G401.6 (cell line): ENCODE measurements around the gene DNER.

Experiments used
- FAIRE-seq: peaks from 2 replicates; lab custom pipeline; 2012; peaks lifted over from hg19 to GRCh38; lab: Jason Lieb, UNC

Gene DNER

GRCh38 chr2:229485857-229486256 is 228.5 kb downstream of the DNER start:
- no peak for FAIRE-seq

- no peak for FAIRE-seq
Measured at GRCh38 chr2:229477269-229477755, 237.0 kb downstream of the DNER start.

- FAIRE-seq = no peak
Measured at GRCh38 chr2:229475778-229476177, 238.6 kb downstream of the DNER start.

GRCh38 chr2:229474125-229474524 is 240.2 kb downstream of the DNER start:
- no peak for FAIRE-seq

GRCh38 chr2:229470781-229471180 is 243.6 kb downstream of the DNER start:
- FAIRE-seq = no peak

GRCh38 chr2:229467783-229468182 is 246.6 kb downstream of the DNER start:
- no peak for FAIRE-seq

- FAIRE-seq = no peak
Measured at GRCh38 chr2:229463841-229464346, 250.5 kb downstream of the DNER start.

GRCh38 chr2:229462112-229462511 is 252.2 kb downstream of the DNER start:
- FAIRE-seq = no peak

- FAIRE-seq = no peak
Measured at GRCh38 chr2:229456091-229456490, 258.3 kb downstream of the DNER start.

GRCh38 chr2:229454934-229455631 is 259.3 kb downstream of the DNER start:
- FAIRE-seq = no peak

GRCh38 chr2:229453230-229453629 is 261.1 kb downstream of the DNER start:
- FAIRE-seq = no peak

GRCh38 chr2:229451852-229452251 is 262.5 kb downstream of the DNER start:
- no peak for FAIRE-seq

GRCh38 chr2:229447227-229447626 is 267.1 kb downstream of the DNER start:
- no peak for FAIRE-seq

GRCh38 chr2:229446350-229446749 is 268.0 kb downstream of the DNER start:
- FAIRE-seq = no peak

- no peak for FAIRE-seq
Measured at GRCh38 chr2:229445501-229446211, 268.7 kb downstream of the DNER start.

- no peak for FAIRE-seq
Measured at GRCh38 chr2:229445019-229445418, 269.3 kb downstream of the DNER start.

GRCh38 chr2:229443546-229444268 is 270.6 kb downstream of the DNER start:
- no peak for FAIRE-seq

GRCh38 chr2:229443141-229443540 is 271.2 kb downstream of the DNER start:
- no peak for FAIRE-seq

GRCh38 chr2:229438430-229439159 is 275.8 kb downstream of the DNER start:
- FAIRE-seq = no peak

- FAIRE-seq = no peak
Measured at GRCh38 chr2:229437467-229437866, 276.9 kb downstream of the DNER start.

GRCh38 chr2:229434187-229434586 is 280.2 kb downstream of the DNER start:
- FAIRE-seq = no peak

- FAIRE-seq = no peak
Measured at GRCh38 chr2:229433351-229433750, 281.0 kb downstream of the DNER start.
